CD4-positive, alpha-beta T cell treated with Interleukin-1 beta for 1 hour (primary cell): ENCODE measurements around the gene PWWP2B.

Experiments used
- DNase-seq, 2 donors: peaks; one replicate each; pipeline ENCODE4 v3.0.0-alpha.2; 2020 to 2022

Gene PWWP2B

DNA sequence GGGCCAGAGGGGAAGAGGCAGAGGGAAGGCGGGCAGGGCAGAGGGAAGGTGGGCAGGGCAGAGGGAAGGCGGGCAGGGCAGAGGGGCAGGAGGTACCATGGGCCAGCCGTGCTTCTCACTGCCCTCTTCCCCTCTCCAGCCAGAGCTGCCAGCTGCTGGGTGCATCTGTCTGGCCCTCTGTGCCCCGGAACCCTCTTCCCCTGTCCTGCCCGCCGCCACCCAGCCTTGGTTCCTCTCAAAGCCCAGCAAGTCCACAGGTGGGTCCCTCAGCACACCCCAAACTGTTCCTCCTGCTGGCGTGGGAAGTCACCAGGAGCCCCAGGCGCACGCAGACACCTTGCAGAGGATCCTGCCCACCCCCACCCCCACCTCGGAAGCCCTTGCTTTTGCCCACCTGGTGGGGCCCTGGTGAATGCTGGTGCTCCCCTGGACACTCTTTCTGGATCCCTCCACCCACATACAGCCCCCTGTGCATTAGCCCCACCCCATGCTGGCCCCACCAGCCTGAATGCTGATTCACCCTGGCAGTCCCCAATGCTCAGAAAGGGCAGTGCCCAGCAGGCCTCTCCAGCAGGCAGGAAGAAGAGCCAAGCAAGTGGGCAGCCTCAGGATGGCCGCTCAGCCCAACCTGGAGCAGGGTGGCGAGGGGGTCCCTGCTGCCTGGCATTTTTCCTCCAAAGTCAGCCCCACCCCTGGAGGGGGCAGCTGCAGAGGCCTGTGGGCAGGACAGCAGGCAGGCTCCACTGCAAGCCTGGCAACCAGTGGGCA, 1.9 kb upstream of the PWWP2B start:
- DNase-seq: no peak

DNA sequence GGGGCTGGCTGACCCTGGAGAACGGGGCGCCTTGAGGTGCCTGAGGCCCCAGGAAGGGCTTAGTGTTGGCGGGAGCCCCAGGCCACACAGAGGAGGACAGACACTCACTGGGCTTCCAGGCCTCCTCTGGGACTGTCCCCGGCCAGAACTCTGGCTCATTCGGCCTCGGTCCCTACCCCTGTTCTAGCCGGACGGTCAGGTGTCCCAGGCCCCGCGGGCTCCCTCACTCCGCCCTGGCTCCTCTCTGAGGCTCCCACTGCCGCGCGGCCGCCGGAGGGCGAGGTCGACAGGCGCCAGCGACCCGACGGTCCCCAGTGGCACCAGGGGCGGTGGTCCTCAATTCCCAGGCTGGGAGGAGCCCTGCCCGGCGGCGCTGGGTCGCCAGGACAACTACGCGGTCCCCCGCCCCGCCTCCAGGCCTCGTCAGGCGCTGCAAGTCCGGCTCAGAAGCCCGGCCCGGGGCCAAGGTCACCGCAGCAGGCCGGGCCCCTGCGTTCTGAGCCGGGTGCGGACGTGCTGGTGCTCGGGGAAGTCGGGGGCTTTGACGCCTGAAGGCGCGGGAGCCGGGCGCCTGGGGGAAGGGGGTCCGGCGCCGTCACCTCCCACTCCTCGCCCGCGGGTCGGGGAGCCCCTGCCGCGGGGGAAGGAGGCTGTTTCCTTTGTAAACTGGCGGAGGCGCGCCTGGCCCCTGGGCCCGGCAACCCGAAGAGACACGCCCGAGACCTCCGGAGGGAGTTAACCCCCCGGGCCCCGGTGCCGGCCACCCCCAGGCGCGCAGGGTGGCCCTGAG, 1.1 kb upstream of the PWWP2B start:
- peak in 1 of 2 donors; percentile 43 for DNase-seq

DNA sequence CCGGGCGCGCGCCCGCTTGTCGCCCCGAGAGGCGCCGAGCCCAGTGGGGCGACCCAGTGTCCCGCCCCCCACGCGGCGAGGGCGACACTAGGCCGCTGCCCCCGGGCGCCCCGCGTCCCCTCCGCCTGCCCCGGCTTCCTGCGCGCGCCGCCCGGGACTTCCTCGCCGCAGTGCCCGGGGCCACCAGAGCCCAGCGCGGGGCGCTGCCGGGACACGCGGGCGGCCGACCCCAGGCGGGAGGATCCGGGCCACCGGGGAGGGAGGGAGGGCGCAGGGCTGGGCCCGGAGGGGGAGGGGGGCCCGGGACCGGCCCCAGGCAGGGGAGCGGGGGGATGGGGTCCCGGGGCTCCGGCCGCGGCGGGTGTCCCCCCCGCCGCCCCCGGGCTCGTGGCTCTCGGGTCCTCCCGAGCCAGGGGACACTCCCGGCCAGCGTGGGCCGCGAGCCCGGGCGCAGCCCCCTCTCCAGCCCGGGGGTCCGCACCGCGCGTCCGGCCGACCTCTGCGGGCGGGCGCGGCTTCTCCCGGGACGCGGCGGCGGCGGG, 435 bp upstream of the PWWP2B start:
- peak; percentile 80 to 81 for DNase-seq

DNA sequence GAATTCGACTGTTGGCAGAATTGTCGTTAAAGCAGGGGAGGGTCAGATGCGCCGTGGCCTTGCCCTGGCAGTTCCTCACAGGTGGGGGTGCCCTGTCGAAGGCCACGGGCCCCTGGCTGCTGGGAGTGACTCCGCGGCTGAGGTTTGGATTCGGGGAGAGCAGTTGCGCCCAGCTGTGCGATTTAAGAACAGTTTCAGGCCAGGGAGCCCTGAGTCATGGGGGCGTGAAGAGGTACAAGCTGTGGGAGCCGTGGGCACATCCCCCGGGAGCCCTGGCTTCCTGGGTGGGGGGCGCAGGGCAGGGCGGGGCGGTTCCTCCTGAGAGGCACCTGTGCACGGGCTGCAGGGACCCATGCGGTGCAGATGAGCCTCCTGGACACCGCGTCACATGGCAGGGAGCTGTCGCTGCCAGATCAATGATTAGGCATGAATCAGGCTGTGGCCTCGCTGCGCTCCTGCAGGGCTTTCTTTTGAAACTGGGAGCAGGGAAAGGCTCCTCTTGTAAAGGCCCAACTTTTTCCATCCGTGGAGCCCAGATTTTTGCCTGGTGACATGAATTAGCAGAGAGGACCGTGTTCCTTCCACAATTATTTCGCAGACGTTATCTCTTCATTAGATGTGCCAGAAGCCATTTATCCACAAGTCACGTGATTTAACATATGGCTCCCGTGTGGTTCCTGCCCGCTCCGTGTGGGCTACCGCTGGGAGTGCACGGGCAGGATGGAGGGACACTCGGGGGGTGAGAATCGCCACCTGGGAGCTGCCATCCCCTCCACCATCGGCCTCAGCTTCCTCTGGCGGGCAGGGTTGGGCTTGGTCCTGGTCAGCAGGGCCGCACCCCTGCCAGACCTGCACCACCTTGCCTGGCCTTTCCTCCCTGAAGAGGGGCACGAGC, 918 bp downstream of the PWWP2B start:
- DNase-seq: peak in 1 of 2 donors; percentile 41

DNA sequence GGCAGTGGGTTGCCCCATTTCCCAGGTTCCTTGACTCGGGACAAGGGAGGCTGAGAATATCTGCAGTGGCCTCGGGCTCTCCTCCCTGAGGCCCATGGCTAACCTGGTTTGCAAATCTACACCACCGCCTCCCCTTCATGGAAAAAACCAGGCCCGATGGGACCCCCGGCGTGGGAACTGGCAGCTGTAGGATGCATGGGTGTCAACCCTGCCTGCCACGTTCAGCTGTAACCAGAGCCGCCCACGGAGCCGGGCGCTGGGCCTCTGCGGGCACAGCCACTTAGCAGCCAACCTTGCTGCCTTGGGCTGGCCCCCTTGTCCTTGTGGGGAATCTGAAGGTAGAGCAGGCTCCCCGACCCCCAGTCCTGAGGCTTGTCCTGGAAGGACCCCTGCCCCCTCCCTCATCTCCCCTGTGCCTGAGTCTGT, 1.6 kb downstream of the PWWP2B start:
- DNase-seq: no peak

- DNase-seq: no peak
Measured at GRCh38 chr10:132399117-132400035, 2.4 kb downstream of the PWWP2B start.

DNA sequence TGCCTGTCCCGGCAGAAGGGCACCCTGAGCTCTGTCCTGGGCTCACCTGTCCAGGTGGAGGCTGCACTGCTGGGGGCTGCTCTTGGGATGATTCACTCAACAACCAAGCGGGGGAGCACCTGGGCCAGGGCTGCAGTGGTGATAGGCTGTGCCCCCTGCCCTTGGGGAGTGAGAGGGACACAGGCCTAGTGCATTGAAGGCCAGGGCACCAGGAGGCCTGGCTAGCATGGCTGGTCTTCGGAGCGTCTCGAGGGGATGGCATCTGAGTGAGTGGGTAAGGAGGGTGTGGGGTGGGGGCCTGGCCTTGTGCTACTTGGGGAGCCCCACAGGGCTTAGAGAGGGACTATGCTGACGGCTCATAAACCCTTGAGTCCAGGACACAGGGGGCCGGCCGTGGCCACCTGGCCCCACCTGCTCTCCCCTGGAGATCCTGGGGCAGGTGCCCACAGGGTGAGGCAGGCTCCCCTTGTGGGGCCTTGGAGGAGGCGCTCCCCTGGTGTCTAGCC, 3.1 kb downstream of the PWWP2B start:
- no peak for DNase-seq

DNA sequence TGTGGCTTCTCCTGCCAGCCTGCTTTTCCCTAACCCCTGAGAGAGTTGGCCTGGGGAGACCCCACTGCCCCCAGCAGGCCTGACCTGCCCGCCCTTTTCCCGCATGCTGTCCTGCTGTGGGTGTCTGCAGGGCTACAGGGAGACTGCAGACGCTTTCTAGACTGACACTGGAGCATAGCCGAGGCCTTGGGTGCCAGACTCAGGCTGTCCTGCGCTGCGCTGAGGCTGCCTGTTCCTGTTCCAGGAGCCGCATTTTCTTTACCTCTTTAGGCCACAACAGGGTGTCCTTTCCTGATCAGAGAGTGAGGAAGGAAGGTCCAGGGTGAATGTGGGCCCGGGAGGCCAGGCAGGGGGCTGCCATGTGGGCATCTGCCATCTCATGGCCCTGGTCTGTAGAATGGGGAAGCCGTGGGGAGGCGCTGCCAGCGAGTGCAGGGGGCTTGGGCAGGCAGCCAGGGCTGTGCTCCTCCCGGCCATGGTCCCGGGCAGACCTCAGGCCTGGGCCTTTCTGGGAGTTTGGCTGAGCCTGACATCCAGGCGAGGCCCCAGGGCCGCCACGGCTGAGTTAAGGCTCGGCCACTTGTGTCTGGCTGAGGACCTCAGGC, 3.6 kb downstream of the PWWP2B start:
- no peak for DNase-seq

DNA sequence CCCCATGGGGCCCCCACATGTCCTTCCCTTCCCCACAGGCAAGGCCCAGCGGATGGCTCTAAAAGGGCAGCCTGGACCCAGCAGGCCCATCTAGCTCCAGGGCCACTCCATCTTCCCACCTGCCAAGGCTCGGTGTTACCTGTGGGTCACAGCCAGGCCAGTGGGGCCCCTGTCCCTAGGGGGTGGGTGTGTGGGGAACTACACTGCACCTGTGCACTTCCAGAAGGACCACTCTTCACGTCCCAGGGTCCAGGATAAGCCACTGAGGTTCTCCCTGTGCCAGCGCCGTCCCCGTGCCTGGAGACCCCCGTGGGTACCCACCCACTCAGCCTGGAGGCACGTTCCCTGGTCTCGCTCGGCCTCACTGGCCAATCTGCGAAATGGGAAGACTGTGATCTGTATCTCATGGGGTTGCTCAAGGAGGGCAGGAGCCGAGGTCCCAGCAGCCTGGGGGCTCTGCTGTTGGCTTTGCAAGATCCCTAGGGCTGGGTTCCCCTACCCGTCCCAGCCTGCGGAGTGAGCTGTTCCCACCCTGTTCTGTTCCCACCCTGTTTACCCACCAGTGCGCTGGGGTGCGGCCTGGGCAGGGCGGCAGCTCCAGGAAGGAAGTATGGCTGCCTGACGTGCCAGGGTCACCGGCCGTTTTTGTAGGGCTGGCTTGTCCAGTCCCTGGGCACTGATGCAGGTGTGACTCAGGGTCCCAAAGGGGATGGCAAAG, 4.6 kb downstream of the PWWP2B start:
- DNase-seq: no peak

DNA sequence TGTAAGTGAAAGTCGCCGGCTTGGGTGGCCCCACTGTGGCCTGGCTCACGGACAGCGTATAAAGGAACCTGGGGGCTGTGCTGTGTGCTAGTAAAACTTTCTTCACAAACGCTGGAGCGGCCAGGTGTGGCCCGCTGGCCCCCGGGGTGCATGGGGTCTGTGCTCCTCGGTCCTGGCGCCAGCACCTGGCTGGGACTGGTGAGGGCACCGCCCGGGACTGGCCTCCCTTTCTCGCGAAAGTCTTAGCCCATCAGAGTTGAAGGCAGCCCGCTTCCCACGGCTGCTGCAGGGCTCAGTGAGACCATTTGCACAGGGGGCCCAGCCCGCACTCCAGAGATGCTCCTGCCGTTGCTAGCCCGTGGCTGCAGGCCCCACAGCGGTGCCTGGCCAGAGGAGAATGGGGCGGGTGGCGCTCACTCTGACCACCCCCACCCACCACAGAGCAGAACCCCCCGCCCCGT, 5.8 kb downstream of the PWWP2B start:
- no peak for DNase-seq

DNA sequence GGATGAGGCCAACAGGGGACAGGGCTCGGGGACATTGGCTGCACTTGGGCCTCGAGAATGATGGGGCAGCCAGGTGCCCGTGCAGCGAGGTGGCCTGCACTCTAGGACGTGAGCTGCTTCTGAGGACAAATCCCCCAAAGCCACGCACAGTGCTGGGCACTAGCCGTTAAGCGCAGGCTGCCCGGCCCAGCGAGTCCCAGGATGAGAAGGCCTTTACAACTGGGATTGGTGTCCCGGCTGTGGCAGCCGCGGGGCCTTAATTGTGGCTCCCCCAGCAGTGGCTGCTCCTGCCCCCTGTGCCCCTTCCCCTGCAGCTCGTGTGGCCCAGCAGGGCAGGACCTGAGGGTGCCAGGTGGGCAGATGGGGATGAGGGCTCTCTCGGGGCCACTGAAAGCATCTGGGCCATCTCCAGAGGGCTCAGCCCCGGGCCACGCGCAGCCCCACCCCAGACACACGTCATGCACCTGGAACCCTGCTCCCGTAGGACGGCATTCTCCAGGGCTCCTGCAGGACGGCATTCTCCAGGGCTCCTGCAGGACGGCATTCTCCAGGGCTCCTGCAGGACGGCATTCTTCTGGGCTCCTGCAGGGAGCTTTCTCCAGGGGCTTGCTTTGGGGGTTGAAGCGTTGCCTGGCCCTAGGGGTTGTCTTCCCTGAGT, 6.6 kb downstream of the PWWP2B start:
- no peak for DNase-seq

GRCh38 chr10:132404169-132404880, 7.3 kb downstream of the PWWP2B start:
- DNase-seq: no peak

- DNase-seq: no peak
Measured at GRCh38 chr10:132404911-132405462, 8.0 kb downstream of the PWWP2B start.

DNA sequence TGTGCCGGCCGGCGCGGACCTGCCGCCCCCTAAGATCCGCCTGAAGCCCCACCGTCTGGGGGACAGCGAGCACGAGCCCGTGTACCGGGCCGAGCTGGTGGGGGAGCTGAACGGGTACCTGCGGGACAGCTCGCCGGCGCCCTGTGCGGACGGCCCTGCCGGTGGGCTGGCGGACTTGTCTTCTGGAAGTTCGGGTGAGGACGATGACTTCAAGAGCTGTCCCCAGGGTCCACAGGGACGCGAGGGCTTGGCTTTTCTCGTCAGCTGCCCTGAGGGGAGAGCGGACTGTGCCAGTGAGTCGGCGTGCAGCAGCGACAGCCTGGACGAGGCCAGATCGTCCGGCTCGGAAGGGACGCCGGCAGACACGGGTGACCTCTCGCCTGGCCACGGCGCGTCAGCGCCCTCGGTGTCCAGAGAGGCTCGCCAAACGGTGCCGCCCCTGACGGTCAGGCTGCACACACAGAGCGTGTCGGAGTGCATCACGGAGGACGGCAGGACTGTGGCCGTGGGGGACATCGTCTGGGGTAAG, 8.5 kb downstream of the PWWP2B start:
- DNase-seq: no peak

GRCh38 chr10:132406181-132406580, 9.2 kb downstream of the PWWP2B start:
- no peak for DNase-seq

DNA sequence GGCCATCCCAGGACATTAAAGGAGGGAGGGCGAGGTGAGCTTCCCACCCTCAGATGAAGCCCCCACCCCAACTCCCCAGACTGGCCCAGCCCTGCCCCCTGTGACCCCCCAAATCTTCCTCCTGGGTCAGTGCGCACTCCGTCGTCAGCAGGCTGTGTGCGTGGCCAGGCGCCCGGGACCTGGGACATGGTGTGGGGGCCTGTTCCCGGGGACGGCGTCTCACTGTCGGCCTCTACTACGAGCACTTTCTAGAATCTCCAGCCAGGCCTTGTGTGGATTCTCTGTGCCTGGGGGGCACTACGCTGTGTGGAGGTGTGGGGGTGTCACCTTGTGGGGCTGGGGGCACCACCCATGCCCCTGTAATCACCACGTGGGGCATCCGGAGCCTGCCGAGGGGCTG, 9.8 kb downstream of the PWWP2B start:
- no peak for DNase-seq

GRCh38 chr10:132407243-132407746, 10.3 kb downstream of the PWWP2B start:
- DNase-seq: peak in 1 of 2 donors; percentile 31

DNA sequence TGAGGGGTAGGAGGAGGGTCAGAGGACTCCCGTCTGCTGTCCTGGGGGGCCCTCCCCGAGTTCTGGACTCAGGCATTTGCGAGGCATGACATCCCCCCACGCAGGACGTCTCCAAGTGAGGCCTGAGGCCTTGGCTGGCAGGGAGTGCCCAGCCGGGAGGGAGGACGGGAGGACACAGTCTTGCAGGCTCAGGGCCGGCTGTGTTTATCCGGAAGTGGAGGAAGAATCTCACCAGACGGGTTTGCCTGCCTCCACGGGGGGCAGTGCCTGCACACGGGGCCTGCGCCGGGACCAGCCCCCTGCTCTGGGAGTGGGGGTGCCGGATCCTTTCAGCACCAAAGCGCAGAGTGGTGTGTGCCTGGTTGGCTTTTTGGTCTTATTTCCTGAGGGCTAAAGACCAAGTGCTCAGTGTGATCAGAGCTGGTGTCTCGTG, 10.9 kb downstream of the PWWP2B start:
- DNase-seq: peak in 1 of 2 donors; percentile 29
